ENCODE measurements around the gene IMMP2L.

- TF ChIP-seq EZH2phosphoT487 (conservative IDR thresholded peaks at IDR 0.05; ENCODE audit: low read length) (no peak), CTCF (IDR thresholded peaks at IDR 0.05; ENCODE audit: insufficient read depth, low read length, poor library complexity, severe bottlenecking) (no peak)
Observed at GRCh38 chr7:111554086-111554485, 8.2 kb downstream of the IMMP2L start.

Data from SU-DHL-6 (cell line).